Peyer's patch (tissue), 4 donors: ENCODE results near the gene RUBCN.

Experiments used
- CTCF ChIP-seq, 6 experiments: fragments of 450-650 bp in 4 of 6; fragments of 200-600 bp in 2 of 6; sonication (generic) in 1 of 6; IDR thresholded peaks; one replicate each; pipeline ENCODE4 v1.5.1; 2017 to 2019; ENCODE audit warnings: antibody characterized with exemption in 6 of 6, mild to moderate bottlenecking in 3 of 6, moderate library complexity in 1 of 6
- POLR2A ChIP-seq, 2 donors: fragments of 450-650 bp; IDR thresholded peaks; one replicate each; pipeline ENCODE4 v1.5.1; 2017; ENCODE audit warnings: antibody characterized with exemption in 2 of 2, mild to moderate bottlenecking in 2 of 2, moderate library complexity in 2 of 2

GRCh38 chr3:197714251-197714650 is 22.5 kb downstream of the RUBCN start:
- TF ChIP-seq CTCF (IDR thresholded peaks at IDR 0.05) (no peak), POLR2A (IDR thresholded peaks at IDR 0.05) (no peak)
